Measurements from ENCODE around the gene ZNF564.
"Not testable (repeated sequence)": the region's sequence is repeated elsewhere in the genome, so short reads cannot be mapped to it uniquely, and the experiment has no call there.

The ZNF564 gene

DNA sequence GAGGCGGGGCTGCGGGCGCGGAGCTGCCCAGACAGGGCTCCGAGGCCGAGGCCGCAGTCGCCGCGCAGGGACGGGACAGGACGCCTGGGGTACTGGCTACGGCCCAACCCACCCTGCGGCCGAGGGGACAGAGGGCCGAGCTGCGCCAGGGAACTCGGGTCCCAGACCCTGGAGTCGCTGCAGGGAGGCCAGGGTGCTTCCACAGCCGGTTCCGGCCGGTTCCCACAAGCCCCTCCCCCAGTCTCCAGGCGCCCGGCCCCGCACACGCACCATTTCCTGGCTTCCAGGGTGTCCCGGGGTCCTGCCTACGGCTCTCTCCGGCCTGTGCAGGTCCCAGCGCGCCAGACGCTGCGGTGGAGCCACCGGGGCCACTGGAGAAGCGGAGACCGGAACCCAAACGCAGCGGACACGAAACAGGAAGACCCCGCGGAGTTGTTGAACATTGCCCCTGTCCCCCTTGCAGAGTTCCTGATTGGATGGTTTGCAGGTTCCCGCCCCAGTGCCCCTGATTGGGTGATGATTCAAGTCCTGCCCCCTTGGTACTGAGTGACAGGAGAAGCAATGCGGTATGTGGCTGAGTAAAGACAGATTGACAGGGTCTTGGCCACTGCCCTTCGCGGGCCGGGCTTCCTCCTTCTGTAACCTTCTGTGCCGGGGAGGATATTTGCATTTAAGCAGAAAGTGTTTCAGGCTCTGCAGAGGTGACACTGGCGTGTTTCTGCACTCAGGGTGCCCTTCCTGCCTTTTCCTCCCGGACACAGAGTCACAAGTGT is at the start of gene ZNF564:
ZNF564 (minus strand) TSS at position 423 of the 773 bp plus-strand sequence; CDS start at position 273, 150 bp downstream.
- DNase-seq, result peak; percentile 96

DNA sequence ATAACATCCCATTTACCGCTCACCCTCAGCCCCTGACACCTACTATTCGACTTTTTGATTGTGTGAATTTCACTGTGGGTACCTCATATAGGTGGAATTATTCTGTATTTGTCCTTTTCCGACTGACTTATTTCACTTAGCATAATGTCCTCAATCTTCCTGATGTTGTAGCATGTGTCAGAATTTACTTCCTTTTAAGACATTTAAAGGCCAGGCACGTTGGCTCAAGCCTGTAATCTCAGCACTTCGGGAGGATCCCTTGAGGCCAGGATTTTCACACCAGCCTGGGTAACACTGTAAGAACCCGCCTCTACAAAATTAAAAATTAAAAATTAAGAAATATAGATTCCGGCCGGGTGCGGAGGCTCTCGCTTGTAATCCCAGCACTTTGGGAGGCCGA is 46.3 kb upstream of the ZNF564 start:
- DNase-seq, result no peak

DNA sequence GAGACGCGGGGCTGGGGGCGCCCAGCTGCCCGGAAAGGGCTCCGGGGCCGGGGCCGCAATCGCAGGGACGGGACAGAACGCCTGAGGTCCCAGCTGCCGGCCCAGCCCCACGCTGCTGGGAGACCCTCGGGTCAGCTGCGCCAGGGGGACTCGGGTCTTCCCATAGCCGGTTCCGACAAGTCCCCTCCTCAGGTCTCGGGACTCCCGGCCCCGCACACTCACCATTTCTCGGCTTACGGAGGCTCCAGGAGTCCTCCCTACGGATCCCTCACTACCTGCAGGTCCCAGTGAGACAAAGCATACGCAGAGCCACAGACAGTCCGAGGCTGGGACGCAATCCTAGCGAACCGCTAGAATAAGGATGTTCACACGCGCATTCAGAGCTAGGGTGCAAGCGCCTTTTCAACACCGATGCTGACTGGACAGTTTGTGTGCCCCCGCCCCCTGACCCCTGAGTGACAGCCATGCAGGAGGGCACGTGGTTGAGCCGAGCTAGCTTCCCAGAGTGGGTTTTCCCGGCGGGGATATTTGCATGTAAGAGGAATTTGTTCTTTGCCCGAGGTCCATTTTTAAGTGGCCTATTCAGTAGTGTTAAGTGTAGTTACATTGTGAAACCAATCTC is 45.8 kb upstream of the ZNF564 start:
- no peak for DNase-seq

DNA sequence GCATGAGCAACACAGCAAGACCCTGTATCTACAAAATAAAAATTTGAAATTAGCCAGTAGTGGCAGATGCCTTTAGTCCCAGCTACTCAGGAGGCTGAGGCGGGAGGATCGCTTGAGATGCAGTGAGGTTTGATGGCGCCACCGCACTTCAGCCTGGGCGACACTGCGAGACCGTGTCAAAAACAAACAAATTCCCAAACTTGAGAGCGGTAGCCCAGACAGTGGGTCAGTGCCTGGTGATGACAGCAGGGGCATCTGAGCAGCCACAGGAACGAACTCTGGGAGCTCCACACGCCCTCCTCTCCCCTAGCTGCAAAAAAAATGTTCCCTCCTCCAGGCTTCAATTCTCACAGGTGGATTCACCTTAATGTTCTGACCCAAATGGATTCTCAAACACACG is 45.2 kb upstream of the ZNF564 start:
- no peak for DNase-seq

DNA sequence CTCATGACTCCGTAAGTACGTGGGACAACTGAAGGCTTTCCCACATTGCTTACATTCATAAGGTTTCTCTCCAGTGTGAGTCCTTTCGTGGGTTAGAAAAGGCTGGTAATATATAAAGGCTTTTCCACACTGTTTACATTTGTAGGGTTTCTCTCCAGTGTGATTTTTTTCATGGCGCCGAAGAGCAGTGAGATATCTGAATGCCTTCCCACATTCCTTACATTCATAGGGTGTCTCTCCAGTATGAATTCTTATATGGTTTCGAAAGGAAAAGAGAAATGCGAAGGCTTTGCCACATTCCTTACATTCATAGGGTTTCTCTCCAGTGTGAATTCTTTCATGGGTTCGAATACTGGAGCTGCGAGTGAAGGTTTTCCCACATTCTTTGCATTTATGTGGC is 29.8 kb upstream of the ZNF564 start:
- no peak for DNase-seq

DNA sequence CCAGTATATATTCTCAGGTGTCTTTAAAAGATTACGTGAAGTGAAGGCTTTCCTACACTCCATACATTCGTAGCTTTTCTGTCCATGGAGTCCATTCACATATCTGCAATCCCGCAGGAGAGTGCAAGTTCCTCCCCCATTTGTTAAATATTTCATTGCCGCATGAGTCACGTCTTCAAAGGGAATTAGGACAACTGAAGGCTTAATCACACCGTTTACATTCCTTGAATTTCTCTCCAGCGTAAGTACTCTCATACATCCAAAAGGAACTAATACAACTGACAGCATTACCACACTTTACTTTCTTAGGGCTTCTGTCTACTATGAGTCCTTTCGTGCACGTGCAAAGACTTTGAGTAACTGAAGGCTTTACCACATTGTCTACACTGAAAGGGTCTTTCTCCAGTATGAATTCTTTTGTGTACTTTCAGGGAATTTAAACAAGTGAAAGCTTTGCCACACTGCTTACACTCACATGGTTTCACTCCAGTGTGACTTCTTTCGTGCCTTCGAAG is 29.0 kb upstream of the ZNF564 start:
- peak; percentile 42 for DNase-seq

DNA sequence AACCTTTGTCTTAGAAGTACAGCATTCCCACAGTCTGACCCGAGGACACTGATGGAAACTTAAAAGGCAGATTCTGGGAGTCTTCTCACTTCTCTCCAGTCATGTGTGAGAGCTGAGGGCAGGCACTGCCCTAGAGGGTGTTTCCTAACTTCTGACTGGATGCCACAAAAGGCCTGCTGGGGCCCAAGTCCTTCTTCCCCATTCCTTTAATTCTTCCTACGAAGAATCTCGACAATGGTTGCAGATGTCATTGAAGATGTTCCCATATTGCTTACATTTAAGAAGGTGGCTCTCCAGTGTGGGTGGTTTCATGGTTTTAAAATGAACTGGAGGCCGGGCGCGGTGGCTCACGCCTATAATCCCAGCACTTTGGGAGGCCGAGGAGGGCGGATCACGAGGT is 27.4 kb upstream of the ZNF564 start:
- DNase-seq, result no peak

DNA sequence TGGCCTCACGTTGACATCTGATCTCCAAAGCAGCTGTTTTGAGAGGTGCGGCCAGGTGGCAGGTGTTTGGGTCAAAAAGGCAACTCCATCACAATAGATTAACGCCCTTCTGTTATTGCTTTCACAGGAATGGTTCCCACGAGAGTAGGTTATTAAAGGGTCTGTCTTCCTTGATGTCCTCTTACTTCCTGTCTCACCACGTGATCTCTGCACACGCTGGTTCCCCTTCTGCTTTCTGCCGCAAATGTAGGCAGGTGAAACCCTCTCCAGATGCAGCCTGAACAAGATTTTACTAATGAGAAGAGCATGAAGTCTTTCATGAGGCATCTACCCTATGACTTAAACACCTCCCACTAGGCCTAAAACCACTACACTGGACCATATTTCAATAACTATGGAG is 22.8 kb upstream of the ZNF564 start:
- no peak for DNase-seq

DNA sequence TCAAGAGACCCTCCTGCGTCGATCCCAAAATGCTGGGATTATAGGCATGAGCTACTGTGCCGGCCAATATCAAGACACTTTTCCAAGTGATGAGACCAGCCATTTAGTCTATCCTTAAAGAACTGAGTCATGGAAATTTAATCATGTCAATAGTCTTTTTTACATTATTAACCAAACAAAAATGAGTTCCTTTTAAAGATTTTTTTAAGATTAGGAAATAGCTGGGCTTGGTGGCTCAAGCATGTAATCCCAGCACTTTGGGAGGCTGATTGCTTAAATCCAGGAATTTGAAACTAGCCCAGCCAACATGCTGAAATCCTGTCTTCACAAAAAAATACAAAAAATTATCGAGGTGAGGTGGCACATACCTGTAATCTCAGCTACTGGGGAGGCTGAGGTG is 16.7 kb upstream of the ZNF564 start:
- no peak for DNase-seq

DNA sequence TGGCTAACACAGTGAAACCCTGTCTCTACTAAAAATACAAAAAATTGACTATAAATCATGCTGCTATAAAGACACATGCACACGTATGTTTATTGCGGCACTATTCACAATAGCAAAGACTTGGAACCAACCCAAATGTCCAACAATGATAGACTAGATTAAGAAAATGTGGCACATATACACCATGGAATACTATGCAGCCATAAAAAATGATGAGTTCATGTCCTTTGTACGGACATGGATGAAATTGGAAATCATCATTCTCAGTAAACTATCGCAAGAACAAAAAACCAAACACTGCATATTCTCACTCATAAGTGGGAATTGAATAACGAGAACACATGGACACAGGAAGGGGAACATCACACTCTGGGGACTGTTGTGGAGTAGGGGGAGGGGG is 15.1 kb upstream of the ZNF564 start:
- DNase-seq, result not testable (repeated sequence)

DNA sequence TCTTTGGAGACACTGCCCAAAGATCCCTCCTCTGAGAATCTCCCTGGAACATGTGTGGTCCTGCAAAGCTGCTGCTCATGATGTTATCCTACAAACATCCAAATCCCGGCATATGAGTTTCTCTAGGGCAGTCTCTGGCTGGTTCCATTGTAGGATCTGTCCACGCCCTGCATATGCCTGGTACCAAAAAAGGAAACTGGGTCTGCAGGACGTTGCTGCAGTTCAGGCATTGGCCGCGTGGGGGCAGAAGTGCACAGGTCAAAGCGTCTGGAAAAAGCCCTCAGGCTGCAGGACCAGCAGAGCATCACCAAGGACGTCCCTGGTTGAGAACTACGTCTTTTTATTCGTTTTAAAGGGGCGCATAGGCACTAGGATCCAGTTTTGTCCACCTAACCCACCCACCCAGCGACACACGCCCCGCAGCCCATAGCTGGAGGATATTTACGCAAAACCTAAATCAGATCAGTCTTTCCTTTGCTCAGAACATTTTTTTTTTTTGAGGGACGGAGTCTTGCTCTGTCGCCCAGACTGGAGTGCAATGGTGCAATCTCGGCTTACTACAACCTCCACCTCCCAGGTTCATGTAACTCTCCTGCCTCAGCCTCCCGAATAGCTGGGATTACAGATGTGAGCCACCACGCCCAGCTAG is 12.9 kb upstream of the ZNF564 start:
- DNase-seq, result peak; percentile 75

DNA sequence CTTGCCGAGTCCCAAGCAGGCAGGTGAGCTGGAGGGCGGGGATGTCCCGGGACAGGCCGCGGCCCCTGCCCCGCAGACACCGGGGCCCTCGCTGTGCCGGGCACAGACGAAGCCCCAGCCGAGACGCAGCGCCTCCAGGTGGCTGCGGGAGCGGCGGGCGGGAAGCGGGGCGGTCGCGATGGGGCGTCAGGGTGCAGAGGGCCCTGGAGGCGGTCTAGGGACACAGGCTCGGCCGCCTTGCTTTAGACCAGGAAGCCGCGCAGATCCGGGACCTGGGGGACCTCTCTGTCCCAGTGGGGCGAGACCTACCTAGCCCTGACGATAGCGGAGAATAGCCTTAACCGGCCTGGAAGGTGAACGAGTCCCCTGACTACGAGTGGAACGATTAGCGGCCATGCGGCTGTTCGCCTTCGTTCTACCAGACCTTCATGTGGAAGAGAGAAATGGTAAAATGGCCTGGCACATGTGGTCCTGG is 4.2 kb upstream of the ZNF564 start:
- DNase-seq, result no peak

DNA sequence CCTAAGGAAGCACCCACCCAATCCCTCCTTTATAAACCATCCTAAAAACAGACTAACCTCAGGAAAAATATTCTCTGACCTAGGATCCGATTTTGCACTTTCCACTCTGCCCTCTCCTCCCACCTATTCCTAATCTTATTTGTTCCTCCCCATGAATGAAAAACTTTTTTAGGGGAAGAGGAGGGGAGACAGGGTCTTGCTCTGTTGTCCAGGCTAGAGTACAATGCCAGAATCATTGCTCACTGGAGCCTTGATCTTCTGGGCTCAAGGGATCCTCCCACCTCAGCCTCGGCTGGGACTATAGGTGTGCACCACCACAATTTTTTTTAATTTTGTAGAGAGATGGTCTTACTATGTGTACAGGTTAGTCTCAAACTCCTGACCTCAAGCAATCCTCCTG is 4.4 kb downstream of the ZNF564 start:
- no peak for DNase-seq

DNA sequence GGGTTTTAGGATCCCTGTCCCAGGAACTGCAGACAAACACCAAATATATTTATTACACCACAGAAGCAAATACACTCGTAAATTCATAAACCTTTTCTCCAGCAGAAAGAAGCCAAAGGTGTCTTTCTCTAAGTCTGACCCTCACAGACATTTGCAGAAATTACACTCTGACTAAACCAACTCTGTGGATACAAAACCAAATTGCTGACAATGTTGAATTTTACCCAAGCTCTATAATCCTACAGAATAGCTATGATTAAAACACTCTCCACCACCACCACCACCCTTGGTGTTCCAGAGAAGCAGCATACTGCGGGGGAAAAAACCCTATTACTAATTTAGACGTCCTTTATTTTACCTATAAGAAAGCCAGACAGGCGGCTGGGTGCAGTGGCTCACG is 5.2 kb downstream of the ZNF564 start:
- DNase-seq, result no peak

DNA sequence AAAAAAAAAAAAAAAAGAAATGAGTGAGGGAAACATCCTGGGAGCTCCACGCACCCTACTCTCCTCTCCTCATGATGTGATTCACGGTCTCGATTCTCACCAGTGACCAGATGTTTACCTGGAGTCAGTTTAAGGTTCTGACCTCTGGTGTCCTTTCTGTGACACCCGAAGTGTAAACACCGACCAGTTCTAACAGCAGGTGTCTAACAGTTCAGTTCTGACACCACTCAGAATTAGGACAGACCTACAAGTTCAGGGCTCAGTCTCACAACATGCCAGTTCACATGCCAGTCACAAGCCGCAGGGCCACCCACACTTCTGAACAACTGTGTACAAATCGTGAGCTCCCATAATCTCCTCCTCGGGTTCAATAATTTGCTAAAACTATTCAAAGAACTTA is 6.0 kb downstream of the ZNF564 start:
- DNase-seq, result no peak

DNA sequence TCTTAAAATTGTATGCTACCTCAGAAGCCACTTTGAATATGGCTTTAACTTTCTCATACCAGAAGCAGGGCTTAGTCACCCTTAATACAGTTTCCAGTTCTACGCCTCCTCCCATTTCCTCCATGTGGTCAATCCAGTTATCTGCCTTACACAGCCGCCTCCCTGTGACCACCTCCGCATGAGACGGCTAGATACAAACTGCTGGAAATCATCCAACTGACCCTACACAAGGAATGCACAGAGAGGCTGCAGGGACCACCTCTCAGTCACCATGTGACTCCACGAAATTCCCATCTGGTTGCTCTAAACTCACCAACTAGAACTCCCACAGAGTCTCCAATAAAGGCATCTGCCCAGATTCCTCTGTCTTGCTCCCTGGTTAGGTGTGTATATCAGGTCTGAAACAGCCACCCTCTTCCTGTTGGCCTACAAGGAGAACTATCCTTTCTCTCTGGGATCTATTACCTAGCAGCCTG is 6.8 kb downstream of the ZNF564 start:
- DNase-seq, result peak; percentile 91

DNA sequence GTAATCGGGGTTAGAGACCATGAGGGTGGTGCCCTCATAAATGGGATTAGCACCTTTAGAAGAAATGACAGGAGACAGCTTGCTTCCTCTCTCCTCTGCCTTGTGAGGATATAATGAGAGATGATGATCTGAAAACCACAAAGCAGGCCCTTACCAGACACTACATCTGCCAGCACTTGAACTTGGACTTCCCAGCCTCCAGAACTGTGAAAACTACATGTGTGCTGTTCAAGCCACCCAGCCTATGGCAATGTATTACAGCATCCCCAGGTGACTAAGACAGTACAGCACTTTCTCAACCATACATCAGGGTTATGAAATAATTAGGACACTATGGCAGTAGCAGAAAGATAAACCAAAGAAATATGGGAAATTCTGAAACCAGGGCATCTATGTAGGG is 7.4 kb downstream of the ZNF564 start:
- peak; percentile 20 for DNase-seq

DNA sequence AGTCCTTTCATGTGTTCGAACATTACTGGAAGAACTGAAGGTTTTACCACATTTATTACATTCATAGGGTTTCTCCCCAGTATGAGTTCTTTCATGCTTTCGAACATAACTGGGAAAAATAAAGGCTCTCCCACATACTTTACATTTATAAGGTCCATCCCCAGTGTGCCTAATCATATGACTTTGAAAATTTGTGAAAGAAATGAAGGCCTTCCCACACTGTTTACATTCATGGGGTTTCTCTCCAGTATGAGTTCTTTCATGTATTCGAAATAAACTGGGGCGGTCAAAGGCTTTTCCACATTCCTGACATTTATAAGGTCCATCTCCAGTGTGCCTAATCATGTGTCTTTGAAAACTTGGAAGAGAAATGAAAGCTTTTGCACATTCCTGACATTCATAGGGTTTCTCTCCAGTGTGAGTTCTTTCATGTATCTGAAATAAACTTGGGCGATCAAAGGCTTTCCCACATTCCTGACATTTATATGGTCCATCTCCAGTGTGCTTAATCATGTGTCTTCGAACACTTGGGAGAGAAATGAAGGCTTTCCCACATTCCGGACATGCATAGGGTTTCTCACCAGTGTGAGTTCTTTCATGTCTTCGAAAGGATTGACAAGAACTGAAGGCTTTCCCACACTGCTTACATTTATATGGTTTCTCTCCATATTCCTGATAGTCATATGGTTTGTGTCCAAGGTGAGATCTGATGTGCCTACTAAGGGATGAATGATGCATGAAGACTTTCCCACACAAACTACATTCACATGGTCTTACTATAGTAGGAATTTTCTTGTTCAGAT is 24.0 kb downstream of the ZNF564 start:
- no peak for DNase-seq

DNA sequence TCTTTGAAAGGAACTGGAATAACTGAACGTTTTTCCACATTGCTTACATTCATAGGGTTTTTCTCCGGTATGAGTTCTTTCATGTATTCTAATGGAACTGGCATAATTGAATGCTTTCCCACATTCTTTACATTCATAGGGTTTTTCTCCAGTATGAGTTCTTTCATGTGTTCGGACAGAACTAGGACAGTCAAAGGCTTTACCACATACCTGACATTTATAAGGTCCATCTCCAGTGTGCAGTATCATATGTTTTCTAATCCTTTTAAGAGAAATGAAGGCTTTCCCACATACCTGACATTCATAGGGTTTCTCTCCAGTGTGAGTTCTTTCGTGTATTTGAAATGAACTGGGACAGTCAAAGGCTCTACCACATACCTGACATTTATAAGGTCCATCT is 24.7 kb downstream of the ZNF564 start:
- no peak for DNase-seq

DNA sequence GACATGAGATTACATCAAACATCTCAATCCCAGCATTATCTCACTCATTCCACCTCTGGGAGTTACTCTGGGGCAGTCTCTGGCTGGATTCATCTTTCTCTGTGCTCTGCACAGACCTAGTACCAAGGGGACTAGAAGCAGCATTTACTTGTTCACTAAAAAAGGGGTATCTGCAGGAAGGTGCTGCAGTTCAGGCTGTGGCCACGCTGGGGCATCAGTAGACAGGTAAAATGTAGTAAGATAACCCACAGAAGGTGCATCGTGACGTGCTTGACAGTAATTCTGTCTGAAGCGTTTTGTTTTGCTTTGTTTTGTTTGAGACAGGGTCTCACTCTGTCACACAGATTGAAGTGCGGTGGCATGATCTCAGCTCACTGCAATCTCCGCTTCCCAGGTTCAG is 29.3 kb downstream of the ZNF564 start:
- DNase-seq, result no peak

DNA sequence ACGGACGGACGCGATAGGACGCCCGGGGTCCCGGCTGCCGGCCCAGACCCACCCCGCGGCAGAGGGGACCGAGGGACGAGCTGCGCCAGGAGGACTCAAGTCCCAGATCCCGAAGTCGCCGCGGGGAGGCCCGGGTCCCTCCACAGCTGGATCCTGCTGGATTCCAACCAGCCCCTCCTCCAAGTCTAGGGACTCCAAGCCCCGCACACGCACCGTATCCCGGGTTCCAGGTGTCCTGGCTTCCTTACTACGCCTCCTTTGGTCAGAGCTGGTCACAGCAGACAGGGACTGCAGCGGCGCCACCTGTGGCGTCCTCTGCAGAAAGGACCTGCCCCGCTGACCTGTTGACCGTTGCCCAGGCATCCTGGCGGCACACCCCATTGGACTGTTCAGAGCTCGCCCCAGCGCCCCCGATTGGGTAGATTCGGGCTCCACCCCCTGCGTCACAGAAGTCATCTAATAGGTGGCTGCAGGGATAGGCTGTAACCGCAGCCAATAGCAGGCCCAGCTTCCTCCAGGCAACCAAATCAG is 37.7 kb downstream of the ZNF564 start:
- no peak for DNase-seq

DNA sequence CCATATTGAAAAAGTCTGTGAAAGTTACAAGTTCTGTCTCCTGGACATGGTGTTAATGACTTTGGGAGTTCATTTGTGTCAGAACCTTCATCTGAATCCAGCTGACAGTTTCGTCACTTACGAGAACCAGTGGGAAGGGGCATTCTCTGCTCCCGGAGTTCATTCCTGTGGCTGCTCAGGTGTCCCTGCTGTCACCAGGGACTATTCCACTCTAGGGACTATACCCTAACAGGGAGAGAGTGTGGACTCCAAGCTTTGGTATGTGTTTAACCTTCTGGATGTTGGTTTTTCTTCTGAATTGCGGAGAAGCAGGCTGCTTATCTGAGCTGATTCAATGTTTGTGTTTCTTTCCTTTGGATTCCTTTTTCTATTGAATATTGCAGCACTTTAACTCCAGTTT is 54.2 kb downstream of the ZNF564 start:
- DNase-seq, result no peak

DNA sequence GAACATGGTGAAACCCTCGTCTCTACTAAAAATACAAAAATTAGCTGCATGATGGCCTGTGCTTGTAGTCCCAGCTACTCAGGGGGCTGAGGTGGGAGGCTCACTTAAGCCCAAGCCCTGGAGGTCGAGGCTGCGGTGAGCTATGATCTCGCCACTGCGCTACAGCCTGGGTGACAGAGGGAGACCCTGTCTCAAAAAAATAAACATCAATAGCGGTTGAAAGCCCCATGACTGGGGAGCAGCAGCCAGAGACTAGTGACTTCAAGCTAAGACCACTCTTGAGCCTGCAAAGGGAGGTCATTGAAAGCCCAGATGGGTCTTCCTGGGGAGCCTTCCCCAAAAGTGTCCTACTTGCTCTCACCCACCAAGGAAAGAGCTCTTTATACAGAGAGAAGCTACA is 54.8 kb downstream of the ZNF564 start:
- DNase-seq, result no peak

Data from NCI-H226 (cell line).